ENCODE measurements around the gene NPRL2. TPM values are rescaled to one million over a fixed set of nuclear protein-coding genes. Genes with fewer than 3 reads are reported as not detected.

NPRL2 gene
- total and polyA plus RNA-seq, 2 experiments from 2014 or later, result 22.3 to 27.7 TPM

DNA sequence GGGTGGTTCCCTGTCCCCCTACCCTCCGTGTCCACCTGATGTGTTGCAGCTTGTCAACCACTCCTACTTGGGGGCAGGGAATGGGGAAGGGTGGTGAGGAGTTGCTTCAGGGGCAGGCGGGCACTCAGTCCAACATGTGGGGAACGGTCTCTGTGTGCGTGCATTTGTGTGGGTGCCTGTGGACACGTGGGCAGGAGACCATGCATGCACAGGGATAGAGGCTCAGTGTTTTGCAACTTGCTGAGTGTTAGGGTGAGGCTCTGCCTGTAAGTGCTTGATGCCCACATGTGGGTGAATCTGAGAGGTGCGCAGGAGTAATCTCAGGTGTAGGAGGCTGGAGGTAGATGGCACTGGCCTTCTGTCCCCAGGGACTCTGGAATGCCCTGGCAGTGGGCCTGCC, 33.2 kb upstream of the NPRL2 start (continued):
- TF ChIP-seq, protein P1, sequence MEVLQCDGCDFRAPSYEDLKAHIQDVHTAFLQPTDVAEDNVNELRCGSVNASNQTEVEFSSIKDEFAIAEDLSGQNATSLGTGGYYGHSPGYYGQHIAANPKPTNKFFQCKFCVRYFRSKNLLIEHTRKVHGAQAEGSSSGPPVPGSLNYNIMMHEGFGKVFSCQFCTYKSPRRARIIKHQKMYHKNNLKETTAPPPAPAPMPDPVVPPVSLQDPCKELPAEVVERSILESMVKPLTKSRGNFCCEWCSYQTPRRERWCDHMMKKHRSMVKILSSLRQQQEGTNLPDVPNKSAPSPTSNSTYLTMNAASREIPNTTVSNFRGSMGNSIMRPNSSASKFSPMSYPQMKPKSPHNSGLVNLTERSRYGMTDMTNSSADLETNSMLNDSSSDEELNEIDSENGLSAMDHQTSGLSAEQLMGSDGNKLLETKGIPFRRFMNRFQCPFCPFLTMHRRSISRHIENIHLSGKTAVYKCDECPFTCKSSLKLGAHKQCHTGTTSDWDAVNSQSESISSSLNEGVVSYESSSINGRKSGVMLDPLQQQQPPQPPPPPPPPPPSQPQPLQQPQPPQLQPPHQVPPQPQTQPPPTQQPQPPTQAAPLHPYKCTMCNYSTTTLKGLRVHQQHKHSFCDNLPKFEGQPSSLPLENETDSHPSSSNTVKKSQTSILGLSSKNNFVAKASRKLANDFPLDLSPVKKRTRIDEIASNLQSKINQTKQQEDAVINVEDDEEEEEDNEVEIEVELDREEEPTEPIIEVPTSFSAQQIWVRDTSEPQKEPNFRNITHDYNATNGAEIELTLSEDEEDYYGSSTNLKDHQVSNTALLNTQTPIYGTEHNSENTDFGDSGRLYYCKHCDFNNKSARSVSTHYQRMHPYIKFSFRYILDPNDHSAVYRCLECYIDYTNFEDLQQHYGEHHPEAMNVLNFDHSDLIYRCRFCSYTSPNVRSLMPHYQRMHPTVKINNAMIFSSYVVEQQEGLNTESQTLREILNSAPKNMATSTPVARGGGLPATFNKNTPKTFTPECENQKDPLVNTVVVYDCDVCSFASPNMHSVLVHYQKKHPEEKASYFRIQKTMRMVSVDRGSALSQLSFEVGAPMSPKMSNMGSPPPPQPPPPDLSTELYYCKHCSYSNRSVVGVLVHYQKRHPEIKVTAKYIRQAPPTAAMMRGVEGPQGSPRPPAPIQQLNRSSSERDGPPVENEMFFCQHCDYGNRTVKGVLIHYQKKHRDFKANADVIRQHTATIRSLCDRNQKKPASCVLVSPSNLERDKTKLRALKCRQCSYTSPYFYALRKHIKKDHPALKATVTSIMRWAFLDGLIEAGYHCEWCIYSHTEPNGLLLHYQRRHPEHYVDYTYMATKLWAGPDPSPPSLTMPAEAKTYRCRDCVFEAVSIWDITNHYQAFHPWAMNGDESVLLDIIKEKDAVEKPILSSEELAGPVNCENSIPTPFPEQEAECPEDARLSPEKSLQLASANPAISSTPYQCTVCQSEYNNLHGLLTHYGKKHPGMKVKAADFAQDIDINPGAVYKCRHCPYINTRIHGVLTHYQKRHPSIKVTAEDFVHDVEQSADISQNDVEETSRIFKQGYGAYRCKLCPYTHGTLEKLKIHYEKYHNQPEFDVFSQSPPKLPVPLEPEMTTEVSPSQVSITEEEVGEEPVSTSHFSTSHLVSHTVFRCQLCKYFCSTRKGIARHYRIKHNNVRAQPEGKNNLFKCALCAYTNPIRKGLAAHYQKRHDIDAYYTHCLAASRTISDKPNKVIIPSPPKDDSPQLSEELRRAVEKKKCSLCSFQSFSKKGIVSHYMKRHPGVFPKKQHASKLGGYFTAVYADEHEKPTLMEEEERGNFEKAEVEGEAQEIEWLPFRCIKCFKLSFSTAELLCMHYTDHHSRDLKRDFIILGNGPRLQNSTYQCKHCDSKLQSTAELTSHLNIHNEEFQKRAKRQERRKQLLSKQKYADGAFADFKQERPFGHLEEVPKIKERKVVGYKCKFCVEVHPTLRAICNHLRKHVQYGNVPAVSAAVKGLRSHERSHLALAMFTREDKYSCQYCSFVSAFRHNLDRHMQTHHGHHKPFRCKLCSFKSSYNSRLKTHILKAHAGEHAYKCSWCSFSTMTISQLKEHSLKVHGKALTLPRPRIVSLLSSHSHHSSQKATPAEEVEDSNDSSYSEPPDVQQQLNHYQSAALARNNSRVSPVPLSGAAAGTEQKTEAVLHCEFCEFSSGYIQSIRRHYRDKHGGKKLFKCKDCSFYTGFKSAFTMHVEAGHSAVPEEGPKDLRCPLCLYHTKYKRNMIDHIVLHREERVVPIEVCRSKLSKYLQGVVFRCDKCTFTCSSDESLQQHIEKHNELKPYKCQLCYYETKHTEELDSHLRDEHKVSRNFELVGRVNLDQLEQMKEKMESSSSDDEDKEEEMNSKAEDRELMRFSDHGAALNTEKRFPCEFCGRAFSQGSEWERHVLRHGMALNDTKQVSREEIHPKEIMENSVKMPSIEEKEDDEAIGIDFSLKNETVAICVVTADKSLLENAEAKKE (CRISPR knock-in tag; IDR thresholded peaks at IDR 0.05), result no peak
- TF ChIP-seq ETS1 (IDR thresholded peaks at IDR 0.05) (no peak), ZNF114 (CRISPR knock-in tag; IDR thresholded peaks at IDR 0.05) (no peak)

GRCh38 chr3:50382722-50383121, 32.1 kb upstream of the NPRL2 start:
- H3K9me3 Mint-ChIP-seq, result no peaks in the 10 kb centered on the region; the same call in 2 of the 3 replicates
- Histone ChIP-seq H3F3A (replicated peaks; ENCODE audit: low read depth) (no peaks in the 10 kb centered on the region), H3K4me2 (no peak overlapping the region), H3K79me2 (replicated peaks; ENCODE audit: insufficient read depth) (no peaks in the 10 kb centered on the region), H3K4me3 (no peak overlapping the region), H3K9me2 (ENCODE audit: insufficient read depth) (no peaks in the 10 kb centered on the region), H3K27me3 (ENCODE audit: insufficient read depth) (no peaks in the 10 kb centered on the region), H4K20me1 (replicated peaks; ENCODE audit: insufficient read depth) (no peaks in the 10 kb centered on the region), H3K4me1 (ENCODE audit: insufficient read depth) (no peaks in the 10 kb centered on the region), H2AFZ (no peak overlapping the region), H3K27ac (ENCODE audit: low read depth) (no peak overlapping the region), H3K36me3 (ENCODE audit: insufficient read depth) (no peaks in the 10 kb centered on the region)
- ATAC-seq (no peak), DNase-seq (ENCODE audit: low spot score) (no peak)
- H3K27me3 Mint-ChIP-seq (ENCODE audit: insufficient read depth, low read depth, poor library complexity), result peaks cover 16% of the 10 kb centered on the region
- peaks cover 9% of the 10 kb centered on the region for H3K4me1 Mint-ChIP-seq
- no peak overlapping the region for H3K4me3 Mint-ChIP-seq
- TF ChIP-seq ETS1 (IDR thresholded peaks at IDR 0.05), result no peak
- no peak for TF ChIP-seq ZNF114 (CRISPR knock-in tag; IDR thresholded peaks at IDR 0.05)
- TF ChIP-seq, protein P2, sequence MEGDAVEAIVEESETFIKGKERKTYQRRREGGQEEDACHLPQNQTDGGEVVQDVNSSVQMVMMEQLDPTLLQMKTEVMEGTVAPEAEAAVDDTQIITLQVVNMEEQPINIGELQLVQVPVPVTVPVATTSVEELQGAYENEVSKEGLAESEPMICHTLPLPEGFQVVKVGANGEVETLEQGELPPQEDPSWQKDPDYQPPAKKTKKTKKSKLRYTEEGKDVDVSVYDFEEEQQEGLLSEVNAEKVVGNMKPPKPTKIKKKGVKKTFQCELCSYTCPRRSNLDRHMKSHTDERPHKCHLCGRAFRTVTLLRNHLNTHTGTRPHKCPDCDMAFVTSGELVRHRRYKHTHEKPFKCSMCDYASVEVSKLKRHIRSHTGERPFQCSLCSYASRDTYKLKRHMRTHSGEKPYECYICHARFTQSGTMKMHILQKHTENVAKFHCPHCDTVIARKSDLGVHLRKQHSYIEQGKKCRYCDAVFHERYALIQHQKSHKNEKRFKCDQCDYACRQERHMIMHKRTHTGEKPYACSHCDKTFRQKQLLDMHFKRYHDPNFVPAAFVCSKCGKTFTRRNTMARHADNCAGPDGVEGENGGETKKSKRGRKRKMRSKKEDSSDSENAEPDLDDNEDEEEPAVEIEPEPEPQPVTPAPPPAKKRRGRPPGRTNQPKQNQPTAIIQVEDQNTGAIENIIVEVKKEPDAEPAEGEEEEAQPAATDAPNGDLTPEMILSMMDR (conservative IDR thresholded peaks at IDR 0.05; ENCODE audit: low read depth in 2 of 2), result no peak
- TF ChIP-seq EZH2 (IDR thresholded peaks at IDR 0.05; ENCODE audit: low read depth, unreplicated experiment), result no peak
- no peaks in the 10 kb centered on the region for H3K36me3 Mint-ChIP-seq (ENCODE audit: low read depth)
- H3K27ac Mint-ChIP-seq, result no peak overlapping the region
